Measurements from ENCODE around the gene SOD1. TPM values are rescaled to one million over a fixed set of nuclear protein-coding genes. Genes with fewer than 3 reads are reported as not detected.

Gene SOD1
- polyA plus RNA-seq, 12 donors: 106 to 158 (median 133) TPM; not detected in 1

- no peak for DNase-seq
Observed at GRCh38 chr21:31675960-31676359, 16.5 kb downstream of the SOD1 start.

DNA sequence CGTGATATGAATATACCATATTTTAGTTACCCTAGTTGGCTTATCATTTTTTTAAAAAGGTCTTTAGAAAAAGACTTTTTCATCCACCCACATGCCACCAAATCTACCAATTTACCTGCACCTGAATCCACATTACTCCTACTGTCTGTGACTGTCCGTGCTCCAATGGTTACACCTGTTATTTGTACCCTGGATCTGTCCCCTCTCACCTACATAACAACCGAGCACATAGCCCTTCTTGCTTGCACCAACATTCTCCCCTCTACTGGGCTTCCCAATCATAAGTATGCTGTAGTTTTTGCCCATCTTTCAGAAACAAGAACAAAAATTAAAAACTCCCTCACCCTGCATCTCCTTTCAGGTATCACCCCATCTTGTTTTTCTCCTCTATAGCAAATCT is 17.6 kb downstream of the SOD1 start:
- no peak for DNase-seq

DNA sequence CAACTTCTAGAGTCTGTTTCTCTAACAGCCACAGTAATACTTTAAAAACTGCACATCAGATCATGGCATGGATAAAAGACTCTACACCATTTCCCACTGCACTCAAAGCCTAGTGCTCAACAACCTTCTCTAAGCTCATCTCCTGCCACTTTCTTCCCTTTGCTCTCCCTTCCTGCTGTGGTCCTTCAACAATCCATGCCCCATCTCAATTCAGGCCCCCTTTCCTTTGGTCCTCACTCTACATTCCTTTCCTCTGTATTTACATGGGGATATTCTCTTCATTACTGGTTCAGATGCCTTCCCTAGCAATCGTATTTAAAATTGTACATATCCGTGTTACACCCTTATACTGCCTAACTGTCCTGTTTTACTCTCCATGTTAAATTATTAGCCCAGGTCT is 19.0 kb downstream of the SOD1 start:
- DNase-seq: no peak

DNA sequence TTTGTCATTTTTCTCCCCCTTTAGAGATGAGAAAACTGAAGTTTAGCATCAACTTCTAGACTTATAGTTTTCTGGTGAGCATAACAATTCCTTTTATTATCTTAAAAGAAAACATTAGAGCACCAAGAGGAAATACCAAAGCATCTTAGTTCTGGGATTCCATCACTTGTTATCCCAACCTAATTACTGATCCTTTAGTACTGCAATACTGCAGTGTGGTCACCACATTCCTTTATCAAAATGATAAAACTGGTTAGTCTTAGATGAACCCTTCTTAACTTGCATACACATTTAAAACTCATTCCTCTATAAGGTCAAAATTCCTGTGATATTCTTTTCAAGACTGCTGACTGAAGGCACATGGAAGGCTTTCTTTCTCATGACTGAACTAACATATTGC is 23.1 kb downstream of the SOD1 start:
- DNase-seq: no peak

- no peak for DNase-seq
Observed at GRCh38 chr21:31683029-31683428, 23.5 kb downstream of the SOD1 start.

- no peak for DNase-seq
Observed at GRCh38 chr21:31684918-31685317, 25.4 kb downstream of the SOD1 start.

DNA sequence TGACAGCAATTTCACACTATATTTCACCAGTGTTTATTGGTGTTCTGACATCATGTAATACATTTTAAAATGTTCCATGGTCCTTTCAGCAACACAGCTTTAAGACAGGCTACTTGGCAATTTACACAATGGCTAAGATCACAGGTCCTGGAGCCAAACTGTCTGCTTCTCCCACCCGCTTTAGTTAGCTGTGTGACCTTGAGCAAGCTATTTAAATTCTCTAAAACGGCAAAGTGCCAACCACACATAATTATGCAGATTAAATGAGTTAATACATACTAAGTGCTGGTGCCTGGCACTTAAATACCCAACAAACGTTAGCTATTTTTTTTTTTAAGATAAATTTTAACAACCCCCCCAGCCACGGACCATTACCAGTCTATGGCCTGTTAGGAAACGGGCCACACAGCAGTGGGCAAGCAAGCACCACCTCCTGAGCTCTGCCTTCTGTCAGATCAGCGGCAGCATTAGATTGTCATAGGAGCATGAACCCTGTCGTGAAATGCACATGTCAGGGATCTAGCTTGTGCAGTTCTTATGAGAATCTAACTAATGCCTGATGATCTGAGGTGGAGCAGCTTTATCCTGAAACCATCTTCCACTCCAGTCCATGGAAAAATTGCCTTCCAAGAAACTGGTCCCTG is 26.9 kb downstream of the SOD1 start:
- DNase-seq: no peak

DNA sequence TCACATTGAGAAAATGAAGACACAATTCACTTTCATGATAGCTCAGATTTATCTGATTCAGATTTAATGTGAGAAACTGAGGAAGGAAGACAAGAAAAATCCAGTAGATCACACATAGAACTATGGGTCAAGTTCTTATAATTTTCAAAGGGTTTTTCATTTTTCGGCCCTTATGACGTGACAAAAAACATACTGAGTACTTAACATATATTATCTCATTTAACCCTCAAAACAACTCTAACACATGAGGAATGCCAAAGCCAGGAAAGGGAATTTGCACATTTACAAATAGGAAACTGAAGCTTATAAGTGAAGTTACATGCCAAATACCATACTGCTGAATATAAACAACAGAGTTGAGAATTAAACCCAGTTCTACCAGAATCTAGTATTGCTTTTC is 27.6 kb downstream of the SOD1 start:
- DNase-seq: no peak

DNA sequence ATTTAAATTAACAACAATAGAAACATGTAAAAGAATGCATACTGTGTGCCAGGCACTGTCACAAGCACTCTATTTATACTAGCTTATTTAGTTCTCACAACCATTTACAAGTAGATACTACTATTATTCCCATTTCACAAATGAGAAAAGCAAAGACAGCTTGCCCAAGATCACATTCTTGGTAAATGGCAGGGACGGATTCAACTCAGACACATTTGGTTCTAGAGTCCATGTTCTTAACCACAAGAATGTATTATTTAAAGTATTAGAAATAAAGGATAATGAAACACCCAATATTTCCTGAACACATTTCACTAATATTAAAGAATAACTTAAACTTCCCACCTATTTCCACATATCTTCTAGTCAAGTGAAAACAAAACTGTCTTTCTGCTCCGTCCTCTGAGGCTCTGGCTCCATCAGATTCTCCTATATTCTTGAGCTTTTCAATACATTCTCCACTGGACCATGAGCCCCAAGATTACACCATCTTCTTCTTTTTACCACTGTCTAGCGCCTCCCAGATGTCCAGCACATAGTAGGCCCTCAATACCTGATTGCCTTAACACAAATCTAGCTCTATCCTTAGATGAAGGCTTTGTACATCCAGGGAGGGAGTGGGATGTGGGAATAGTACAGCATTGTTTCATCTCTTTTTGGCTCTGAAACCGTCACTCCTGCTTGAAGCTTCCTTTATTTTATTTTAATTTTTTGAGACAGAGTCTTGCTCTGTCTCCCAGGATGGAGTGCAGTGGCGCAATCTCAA is 29.3 kb downstream of the SOD1 start:
- DNase-seq: no peak

DNA sequence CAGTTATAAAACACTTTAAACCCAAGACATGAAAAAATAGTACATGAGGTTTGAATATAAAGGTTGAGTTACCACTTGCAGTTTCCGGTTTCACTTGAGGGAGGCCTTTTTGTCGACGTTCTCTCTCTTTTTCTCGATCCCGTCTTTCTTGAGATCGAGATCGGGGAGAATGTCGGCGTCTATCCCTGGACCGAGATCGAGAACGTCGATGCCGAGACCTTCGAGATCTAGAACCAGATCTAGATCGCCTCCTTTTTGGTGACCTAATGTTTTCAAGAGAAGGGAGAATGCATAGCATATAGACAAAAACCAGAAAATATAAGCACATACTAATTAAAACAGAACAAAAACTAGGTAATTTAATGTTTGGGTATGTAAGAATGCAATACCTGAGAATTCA is 33.7 kb downstream of the SOD1 start:
- no peak for DNase-seq

DNA sequence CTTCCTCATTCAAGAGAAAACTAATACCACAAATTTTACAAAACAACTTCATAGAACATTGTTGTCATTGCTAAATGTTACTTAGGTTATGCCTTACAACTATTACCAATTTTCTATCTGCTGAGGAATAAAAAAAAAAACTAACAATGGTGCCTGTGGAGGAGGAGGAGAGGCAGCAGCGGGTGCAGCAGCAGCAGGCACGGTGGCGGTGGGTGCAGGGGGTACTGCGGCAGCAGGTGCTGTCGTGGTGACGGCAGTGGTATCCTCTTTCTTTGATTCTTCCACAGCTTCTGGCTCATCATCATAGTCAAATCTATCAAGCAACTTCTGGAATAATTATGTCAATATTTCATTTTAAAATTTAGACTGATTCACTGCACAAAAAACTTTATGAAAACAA is 36.9 kb downstream of the SOD1 start:
- DNase-seq: no peak

GRCh38 chr21:31698461-31698860 is 39.0 kb downstream of the SOD1 start:
- DNase-seq: no peak

DNA sequence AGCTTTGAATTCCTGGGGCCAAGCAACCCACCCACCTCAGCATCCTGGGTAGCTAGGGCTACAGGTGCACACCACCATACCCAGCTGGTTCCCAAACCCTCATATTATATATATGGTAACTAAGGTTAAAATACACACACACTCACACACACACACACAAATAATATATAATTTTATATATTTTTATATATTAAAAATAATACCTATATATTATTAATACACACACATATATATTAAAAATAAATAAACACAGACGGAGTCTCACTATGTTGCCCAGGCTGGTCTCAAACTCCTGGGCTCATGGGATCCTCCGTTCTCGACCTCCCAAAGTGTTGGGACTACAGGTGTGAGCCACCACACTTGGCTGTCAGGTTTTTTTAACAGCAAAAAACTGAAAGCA is 40.5 kb downstream of the SOD1 start:
- DNase-seq: no peak

DNA sequence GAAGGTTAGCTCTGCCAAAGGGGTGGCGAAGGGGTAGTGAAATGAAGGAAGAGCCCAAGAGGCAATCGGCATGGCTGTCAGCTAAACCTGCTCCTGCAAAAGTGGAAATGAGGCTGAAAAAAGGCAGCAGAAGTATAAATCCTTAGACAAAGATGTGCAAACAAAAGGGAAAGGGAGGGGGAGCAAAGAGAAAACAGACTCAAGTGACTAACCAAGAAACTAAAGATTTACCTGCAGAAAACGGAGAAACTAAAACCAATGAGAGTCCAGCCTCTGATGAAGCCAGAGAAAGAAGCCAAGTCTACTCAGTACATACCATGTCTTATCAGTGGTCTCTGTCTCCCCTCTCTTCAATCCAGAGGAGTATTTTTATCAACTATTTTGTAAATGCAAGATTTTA is 47.1 kb downstream of the SOD1 start:
- DNase-seq: no peak

GRCh38 chr21:31707499-31707898 is 48.0 kb downstream of the SOD1 start:
- no peak for DNase-seq

- DNase-seq: no peak
Observed at GRCh38 chr21:31708541-31708940, 49.0 kb downstream of the SOD1 start.

DNA sequence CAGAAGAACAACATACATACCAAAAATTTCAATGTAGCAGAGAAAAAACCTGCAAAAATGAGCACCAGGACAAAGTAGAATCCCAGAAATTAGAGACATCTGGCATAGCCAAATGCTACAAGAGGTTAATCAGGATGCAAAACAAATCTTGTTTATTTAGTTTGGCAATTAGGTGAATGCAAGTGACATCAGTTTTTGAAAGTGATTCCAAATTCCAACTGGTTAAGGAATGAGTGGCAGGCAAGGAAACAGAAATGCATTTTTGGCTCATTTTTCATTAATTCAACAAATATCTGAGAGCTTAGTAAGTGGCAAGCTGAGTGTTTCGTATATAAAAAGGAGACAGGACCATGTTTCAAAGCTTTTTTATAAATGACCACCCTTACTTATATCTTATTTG is 51.1 kb downstream of the SOD1 start:
- DNase-seq: no peak

DNA sequence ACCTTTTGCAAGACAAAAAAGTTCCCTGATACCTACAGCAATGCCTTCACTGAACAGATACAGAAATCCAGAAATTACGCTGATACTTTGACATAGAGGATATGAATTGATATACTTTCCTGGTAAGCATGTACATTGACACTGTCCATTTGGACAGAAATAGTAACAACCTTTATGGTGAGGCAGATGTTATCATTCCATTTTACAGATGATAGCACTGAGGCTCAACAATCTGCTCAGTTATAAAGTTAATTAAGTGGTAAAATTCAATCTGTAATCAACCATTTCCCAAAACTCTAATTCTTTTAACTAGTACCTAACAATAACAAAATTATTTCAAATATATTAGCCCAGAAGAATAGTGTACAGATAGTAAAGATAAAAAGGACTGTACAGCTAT is 51.8 kb downstream of the SOD1 start:
- DNase-seq: no peak

DNA sequence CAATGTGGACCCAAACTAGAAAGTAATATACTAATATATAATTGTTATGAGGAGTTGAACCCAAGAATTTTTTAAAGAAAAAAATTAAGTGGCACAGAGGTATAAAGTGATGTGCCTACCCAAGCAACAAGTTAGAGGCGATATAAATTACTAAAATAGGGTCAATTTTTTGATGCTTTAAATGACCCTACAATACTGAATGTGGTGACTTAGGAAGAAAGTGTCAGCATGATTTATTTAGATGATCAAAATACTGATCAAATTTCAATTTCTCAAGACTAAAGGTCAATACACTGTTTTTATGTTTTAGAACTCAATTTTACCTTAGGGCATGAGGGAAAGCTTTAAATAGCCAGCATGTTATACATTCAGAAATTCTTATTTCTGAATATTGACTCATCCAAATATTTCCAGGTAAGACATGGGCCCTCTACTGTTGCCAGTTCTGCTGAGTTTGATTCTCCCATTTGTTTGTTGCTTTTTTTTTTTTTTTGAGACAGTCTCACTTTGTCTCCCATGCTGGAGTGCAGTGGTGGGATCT is 52.3 kb downstream of the SOD1 start:
- no peak for DNase-seq

- DNase-seq: no peak
Observed at GRCh38 chr21:31713115-31713514, 53.6 kb downstream of the SOD1 start.

GRCh38 chr21:31713973-31714740 is 54.7 kb downstream of the SOD1 start:
- DNase-seq: no peak

GRCh38 chr21:31714741-31715365 is 55.4 kb downstream of the SOD1 start:
- DNase-seq: no peak
